ENCODE data around the gene KCNQ1. TPM values are rescaled to one million over a fixed set of nuclear protein-coding genes. Genes with fewer than 3 reads are reported as not detected.
A peak's percentile ranks its signal among the peaks of the same experiment; 100 is the strongest.

Gene KCNQ1
- total and polyA plus RNA-seq, 9 of the 15 experiments (the other 6 are each of a cell fraction or from before 2014, with no cell fraction given) = 0.44 TPM; not detected in 8

- peaks cover 10% of the 10 kb centered on the region; the same call in 1 of the 2 replicates for H4K20me1 ChIP-seq (replicated peaks; ENCODE audit: control insufficient read depth, insufficient read depth, low read length)
- peaks cover 0 to 51% of the 10 kb centered on the region in 2 experiments; a peak in 2 of 5 replicates for H3K4me1 ChIP-seq (replicated peaks in 1 of 2; ENCODE audit: control insufficient read depth in 2 of 2, insufficient read depth in 2 of 2, low read length in 2 of 2)
- no peak overlapping the region for H2AFZ ChIP-seq (ENCODE audit: low read depth, low read length)
- FAIRE-seq = no peak
- H3K4me2 ChIP-seq (ENCODE audit: insufficient read depth, low read length) = no peak overlapping the region
- TF ChIP-seq SIRT6 (IDR thresholded peaks at IDR 0.05; ENCODE audit: low read depth, low read length) (no peak), BHLHE40 (IDR thresholded peaks at IDR 0.05; ENCODE audit: low read length) (peak; percentile 33; the same call in 1 of the 2 replicates), MAX (CRISPR knock-in tag; IDR thresholded peaks at IDR 0.05) (peak; percentile 34; the same call in 1 of the 2 replicates)
- H3K27ac ChIP-seq (ENCODE audit: extremely low read depth, low read depth, low read length) = no peak overlapping the region
- WGBS (ENCODE audit: insufficient coverage, low coverage, missing lambda C conversion rate) = 7% methylated on average over 20 of the region's 22 CpGs
- intact Hi-C loops (cut with micrococcal nuclease) = no loop called here
- no peak overlapping the region for H3K4me3 ChIP-seq
- no peaks in the 10 kb centered on the region for H3K36me3 ChIP-seq (ENCODE audit: control insufficient read depth, insufficient read depth, low read length)
- no peak for ATAC-seq
- no TSS peak for BruUV-seq (replicated peaks)
- DNase-seq (ENCODE audit: extremely low read depth in 1 of 4, low spot score in 3 of 4) = no peak
- no peaks in the 10 kb centered on the region for H3K9me3 ChIP-seq (replicated peaks; ENCODE audit: control insufficient read depth, insufficient read depth, low read depth, low read length)
- ChIA-PET CTCF (ENCODE audit: low intra/inter-chr PET ratio) (no interaction called here), POLR2A (no interaction called here)
- H3K27me3 ChIP-seq (ENCODE audit: control insufficient read depth in 2 of 2, insufficient read depth in 2 of 2, low read length in 2 of 2) = peaks cover 4 to 59% of the 10 kb centered on the region in 2 experiments; a peak in 4 of 5 replicates
- in situ Hi-C loops (cut with MboI) = no loop called here
- no peaks in the 10 kb centered on the region for H3K79me2 ChIP-seq (ENCODE audit: control insufficient read depth, insufficient read depth, low read length)
- H3K9me1 ChIP-seq (ENCODE audit: control insufficient read depth, insufficient read depth, low read length) = no peaks in the 10 kb centered on the region
- H3K9ac ChIP-seq (ENCODE audit: insufficient read depth in 1 of 2, low read depth in 2 of 2, low read length in 2 of 2) = no peak overlapping the region; a peak in 1 of 4 replicates
Measured at GRCh38 chr11:2581151-2581930, 136.5 kb downstream of the KCNQ1 start.

- Histone ChIP-seq H3K9ac (ENCODE audit: insufficient read depth in 1 of 2, low read depth in 2 of 2, low read length in 2 of 2) (no peak overlapping the region), H3K27ac (ENCODE audit: extremely low read depth, low read depth, low read length) (no peak overlapping the region), H3K27me3 (ENCODE audit: control insufficient read depth in 2 of 2, insufficient read depth in 2 of 2, low read length in 2 of 2) (peaks cover 4 to 58% of the 10 kb centered on the region in 2 experiments; a peak in 4 of 5 replicates), H3K4me3 (no peak overlapping the region), H3K9me3 (replicated peaks; ENCODE audit: control insufficient read depth, insufficient read depth, low read depth, low read length) (no peaks in the 10 kb centered on the region), H3K79me2 (ENCODE audit: control insufficient read depth, insufficient read depth, low read length) (no peaks in the 10 kb centered on the region), H3K4me2 (ENCODE audit: insufficient read depth, low read length) (no peak overlapping the region), H3K4me1 (replicated peaks in 1 of 2; ENCODE audit: control insufficient read depth in 2 of 2, insufficient read depth in 2 of 2, low read length in 2 of 2) (peaks cover 0 to 46% of the 10 kb centered on the region in 2 experiments; a peak in 2 of 5 replicates), H3K9me1 (ENCODE audit: control insufficient read depth, insufficient read depth, low read length) (no peaks in the 10 kb centered on the region), H3K36me3 (ENCODE audit: control insufficient read depth, insufficient read depth, low read length) (no peaks in the 10 kb centered on the region), H4K20me1 (replicated peaks; ENCODE audit: control insufficient read depth, insufficient read depth, low read length) (peaks cover 11% of the 10 kb centered on the region; the same call in 1 of the 2 replicates), H2AFZ (ENCODE audit: low read depth, low read length) (no peak overlapping the region)
- FAIRE-seq (no peak), ATAC-seq (no peak; the same call in 2 of the 3 replicates), DNase-seq (ENCODE audit: extremely low read depth in 1 of 4, low spot score in 3 of 4) (no peak)
- ChIA-PET POLR2A (no interaction called here), CTCF (ENCODE audit: low intra/inter-chr PET ratio) (no interaction called here)
- intact Hi-C loops (cut with micrococcal nuclease) = no loop called here
- in situ Hi-C loops (cut with MboI) = no loop called here
- WGBS (ENCODE audit: insufficient coverage, low coverage, missing lambda C conversion rate) = 15% methylated on average over 20 of the region's 23 CpGs
- BruUV-seq (replicated peaks) = no TSS peak
- TF ChIP-seq RFX7 (CRISPR knock-in tag; IDR thresholded peaks at IDR 0.05) = no peak
- no peak for TF ChIP-seq PHB (CRISPR knock-in tag; IDR thresholded peaks at IDR 0.05)
- no peak for TF ChIP-seq EGR1 (conservative IDR thresholded peaks at IDR 0.05)
- no peak for TF ChIP-seq MCM2 (IDR thresholded peaks at IDR 0.05; ENCODE audit: low read depth)
- TF ChIP-seq HDAC3 (IDR thresholded peaks at IDR 0.05; ENCODE audit: borderline replicate concordance, partially characterized antibody) = no peak
- no peak for TF ChIP-seq ZNF449 (CRISPR knock-in tag; IDR thresholded peaks at IDR 0.05)
- TF ChIP-seq ZNF395 (CRISPR knock-in tag; IDR thresholded peaks at IDR 0.05) = no peak
- TF ChIP-seq E2F5 (CRISPR knock-in tag; IDR thresholded peaks at IDR 0.05) = no peak
Measured at GRCh38 chr11:2581931-2582350, 137.1 kb downstream of the KCNQ1 start.
